Lower lobe of right lung (tissue), 2 donors: Measurements from ENCODE around the gene CYP4F12. TPM values are rescaled to one million over a fixed set of nuclear protein-coding genes. Genes with fewer than 3 reads are reported as not detected.

ENCODE experiments used
- ATAC-seq, 2 donors: fragments of 200-7000 bp; cut with Tn5 transposase; one replicate each; pipeline ENCODE4 v1.9.1; 2020 to 2022; ENCODE audit warnings: mild to moderate bottlenecking in 2 of 2, moderate library complexity in 2 of 2
- DNase-seq: peaks from one replicate; pipeline ENCODE4 v3.0.0-alpha.2; 2020
- H3K27ac ChIP-seq: fragments of 200-600 bp; one replicate; pipeline ENCODE4 v1.8.0; 2022
- H3K27me3 ChIP-seq: fragments of 200-600 bp; one replicate; pipeline ENCODE4 v1.8.0; 2022; ENCODE audit warnings: low read depth
- H3K36me3 ChIP-seq: fragments of 200-600 bp; one replicate; pipeline ENCODE4 v1.8.0; 2022; ENCODE audit warnings: mild to moderate bottlenecking
- H3K4me1 ChIP-seq: fragments of 200-600 bp; one replicate; pipeline ENCODE4 v1.8.0; 2022
- H3K4me3 ChIP-seq: fragments of 200-600 bp; one replicate; pipeline ENCODE4 v1.8.0; 2022; ENCODE audit warnings: mild to moderate bottlenecking
- H3K9me3 ChIP-seq: fragments of 200-600 bp; one replicate; pipeline ENCODE4 v1.8.0; 2022
- CTCF ChIP-seq: fragments of 200-600 bp; IDR thresholded peaks from one replicate; pipeline ENCODE4 v1.8.0; 2022; ENCODE audit warnings: antibody characterized with exemption, mild to moderate bottlenecking
- intact Hi-C: fragments of 100-400 bp; cut with DNase I; formaldehyde crosslinking; loops from one replicate; pipeline ENCODE4 v1.11.0; 2022
- total RNA-seq: library from RNA; stranded (reverse); fragmentation: NEBNext Ultra II Directional; extraction: Animal tissue kit (Norgen Biotek cat#: 25700); gene quantifications from one replicate; pipeline ENCODE4 v1.2.1, GENCODE V29; 2021
- donor health status: DM: no; HTN: yes; CAD: no; lungs with severe emphysema.

Gene CYP4F12
- total RNA-seq, 1 donor from 2014 or later: 4.5 TPM

GRCh38 chr19:15733895-15734294 is 61.0 kb downstream of the CYP4F12 start:
- intact Hi-C loops: no loop called here
- ATAC-seq: no peak
- DNase-seq: no peak
- TF ChIP-seq CTCF: no peak
- Histone ChIP-seq H3K36me3 (no peaks in the 10 kb centered on the region), H3K27ac (no peak overlapping the region), H3K27me3 (no peaks in the 10 kb centered on the region), H3K4me3 (no peak overlapping the region), H3K4me1 (no peaks in the 10 kb centered on the region), H3K9me3 (no peaks in the 10 kb centered on the region)

GRCh38 chr19:15737722-15738121 is 64.8 kb downstream of the CYP4F12 start, which contains the start of gene OR10H3:
OR10H3 (plus strand) TSS chr19:15737985; CDS start chr19:15741393, 3,408 bp downstream.
- H3K27me3 ChIP-seq: no peaks in the 10 kb centered on the region
- no peak for TF ChIP-seq CTCF
- no peak for ATAC-seq
- H3K36me3 ChIP-seq: no peaks in the 10 kb centered on the region
- H3K9me3 ChIP-seq: peaks cover 9% of the 10 kb centered on the region
- no peaks in the 10 kb centered on the region for H3K4me1 ChIP-seq
- no peak within 1 kb of the TSS for H3K27ac ChIP-seq
- no peak within 1 kb of the TSS for H3K4me3 ChIP-seq
- no peak for DNase-seq
- intact Hi-C loops: no loop called here

DNA sequence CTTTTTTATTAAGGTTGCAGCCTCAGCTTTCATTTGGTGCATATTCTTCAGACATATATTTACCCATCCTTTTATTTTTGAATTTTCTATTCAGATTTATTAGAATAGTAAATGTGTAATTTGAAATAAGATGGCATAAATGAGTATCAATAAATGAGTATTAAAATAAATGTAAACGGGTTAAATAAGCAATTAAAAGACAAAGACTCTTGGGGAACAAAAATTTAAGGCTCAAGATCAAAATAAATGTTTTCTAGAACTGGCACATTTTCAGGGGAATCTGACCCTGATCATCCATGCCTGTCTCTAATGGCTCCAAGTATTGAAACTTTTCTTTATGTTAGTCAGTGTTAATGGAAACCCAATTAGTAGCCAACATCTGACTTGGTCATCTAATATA is 67.9 kb downstream of the CYP4F12 start:
- H3K4me3 ChIP-seq: no peak overlapping the region
- no peak overlapping the region for H3K27ac ChIP-seq
- DNase-seq (no peak), ATAC-seq (no peak)
- H3K9me3 ChIP-seq: peaks cover 9% of the 10 kb centered on the region
- H3K27me3 ChIP-seq: no peaks in the 10 kb centered on the region
- H3K36me3 ChIP-seq: no peaks in the 10 kb centered on the region
- intact Hi-C loops: no loop called here
- TF ChIP-seq CTCF: no peak
- H3K4me1 ChIP-seq: no peaks in the 10 kb centered on the region

Other genes starting within 250 kb of the CYP4F12 start
- gene WIZ, start 223.1 kb upstream of the CYP4F12 start, total RNA-seq: 25.2 TPM
- gene RASAL3, start 208.5 kb upstream of the CYP4F12 start, total RNA-seq: 15.0 TPM
- gene PGLYRP2, start 193.6 kb upstream of the CYP4F12 start, total RNA-seq: not detected
- gene CYP4F22, start 164.6 kb upstream of the CYP4F12 start, total RNA-seq: 0.24 TPM
- not detected for gene CYP4F8, start 57.9 kb upstream of the CYP4F12 start, total RNA-seq
- gene CYP4F3, start 32.2 kb upstream of the CYP4F12 start, total RNA-seq: 2.8 TPM
- gene OR10H2, start 54.9 kb downstream of the CYP4F12 start, total RNA-seq: not detected
- not detected for gene OR10H3, start 64.9 kb downstream of the CYP4F12 start, total RNA-seq
- gene OR10H5, start 114.6 kb downstream of the CYP4F12 start, total RNA-seq: not detected
- gene OR10H1, start 142.6 kb downstream of the CYP4F12 start, total RNA-seq: not detected
- gene CYP4F2, start 225.0 kb downstream of the CYP4F12 start, total RNA-seq: not detected